HG03159 (cell line): ENCODE data around the gene ITFG2.
"Not testable (repeated sequence)": the region's sequence is repeated elsewhere in the genome, so short reads cannot be mapped to it uniquely, and the experiment has no call there.

Experiments used
- ATAC-seq: cut with Tn5 transposase; IDR thresholded peaks from one replicate; pipeline ENCODE4 v1.9.1; 2021; ENCODE audit warnings: mild to moderate bottlenecking, moderate library complexity; ENCODE audit not compliant: unreplicated experiment

The ITFG2 gene

GRCh38 chr12:2858944-2859421, 46.5 kb downstream of the ITFG2 start:
- ATAC-seq = no peak

GRCh38 chr12:2860170-2860569, 47.7 kb downstream of the ITFG2 start:
- ATAC-seq = no peak

- ATAC-seq = no peak
These were observed 50.4 kb downstream of the ITFG2 start for GRCh38 chr12:2862876-2863275.

- not testable (repeated sequence) for ATAC-seq
These were observed 50.9 kb downstream of the ITFG2 start for GRCh38 chr12:2863402-2863801.

GRCh38 chr12:2864198-2864597, 51.7 kb downstream of the ITFG2 start:
- no peak for ATAC-seq

- ATAC-seq = not testable (repeated sequence)
These were observed 56.6 kb downstream of the ITFG2 start for GRCh38 chr12:2868986-2869632.
